ENCODE data around the gene DGCR6L. TPM values are rescaled to one million over a fixed set of nuclear protein-coding genes. Genes with fewer than 3 reads are reported as not detected.
"Not testable (repeated sequence)": the region's sequence is repeated elsewhere in the genome, so short reads cannot be mapped to it uniquely, and the experiment has no call there.

DGCR6L gene
- total RNA-seq, 1 donor from 2014 or later = 40.0 TPM

GRCh38 chr22:20325996-20326395 lies 6.1 kb upstream of the DGCR6L start:
- not testable (repeated sequence) for DNase-seq (ENCODE audit: low spot score)

- DNase-seq (ENCODE audit: low spot score) = no peak
These were observed 4.3 kb upstream of the DGCR6L start for GRCh38 chr22:20324139-20324516.

GRCh38 chr22:20321552-20322211 lies 1.8 kb upstream of the DGCR6L start:
- peak; percentile 0 for DNase-seq (ENCODE audit: low spot score)

- peak; percentile 1 for DNase-seq (ENCODE audit: low spot score)
These were observed 1.0 kb upstream of the DGCR6L start for GRCh38 chr22:20320659-20321551.

- peak; percentile 13 for DNase-seq (ENCODE audit: low spot score)
These were observed 667 bp downstream of the DGCR6L start for GRCh38 chr22:20319041-20319744.

GRCh38 chr22:20318043-20318688 lies 1.7 kb downstream of the DGCR6L start:
- DNase-seq (ENCODE audit: low spot score) = peak; percentile 0

- peak; percentile 0 for DNase-seq (ENCODE audit: low spot score)
These were observed 2.3 kb downstream of the DGCR6L start for GRCh38 chr22:20317402-20318042.

GRCh38 chr22:20316844-20317401 lies 2.9 kb downstream of the DGCR6L start:
- DNase-seq (ENCODE audit: low spot score) = no peak

- DNase-seq (ENCODE audit: low spot score) = no peak
These were observed 3.5 kb downstream of the DGCR6L start for GRCh38 chr22:20316217-20316843.

GRCh38 chr22:20315337-20316216 lies 4.3 kb downstream of the DGCR6L start:
- no peak for DNase-seq (ENCODE audit: low spot score)

- not testable (repeated sequence) for DNase-seq (ENCODE audit: low spot score)
These were observed 5.0 kb downstream of the DGCR6L start for GRCh38 chr22:20314741-20315336.

- DNase-seq (ENCODE audit: low spot score) = not testable (repeated sequence)
These were observed 5.7 kb downstream of the DGCR6L start for GRCh38 chr22:20314206-20314605.

- DNase-seq (ENCODE audit: low spot score) = not testable (repeated sequence)
These were observed 6.4 kb downstream of the DGCR6L start for GRCh38 chr22:20313306-20314077.

GRCh38 chr22:20312396-20313191 lies 7.3 kb downstream of the DGCR6L start:
- no peak for DNase-seq (ENCODE audit: low spot score)

GRCh38 chr22:20311249-20312062 lies 8.4 kb downstream of the DGCR6L start:
- not testable (repeated sequence) for DNase-seq (ENCODE audit: low spot score)

- not testable (repeated sequence) for DNase-seq (ENCODE audit: low spot score)
These were observed 9.1 kb downstream of the DGCR6L start for GRCh38 chr22:20310773-20311172.
